ENCODE results near the gene GREM2.
A peak's percentile ranks its signal among the peaks of the same experiment; 100 is the strongest.

The GREM2 gene

GRCh38 chr1:240611619-240612480 lies at the start of gene GREM2:
Gene GREM2 (minus strand): TSS chr1:240612155. CDS start chr1:240493475, 118,680 bp downstream.
- DNase-seq (ENCODE audit: low read depth) = peak; percentile 65
- no peak for TF ChIP-seq CTCF (IDR thresholded peaks at IDR 0.05; ENCODE audit: insufficient read depth, low read depth, low read length, missing control alignments)
- peak within 1 kb of the TSS; percentile 56 for H3K4me3 ChIP-seq (ENCODE audit: low read depth, low read length)

GRCh38 chr1:240658312-240658960 lies 46.5 kb upstream of the GREM2 start:
- TF ChIP-seq CTCF (IDR thresholded peaks at IDR 0.05; ENCODE audit: insufficient read depth, low read depth, low read length, missing control alignments) = no peak
- no peak overlapping the region for H3K4me3 ChIP-seq (ENCODE audit: low read depth, low read length)
- no peak for DNase-seq (ENCODE audit: low read depth)

- H3K4me3 ChIP-seq (ENCODE audit: low read depth, low read length) = no peak overlapping the region
- TF ChIP-seq CTCF (IDR thresholded peaks at IDR 0.05; ENCODE audit: insufficient read depth, low read depth, low read length, missing control alignments) = no peak
- no peak for DNase-seq (ENCODE audit: low read depth)
Observed at GRCh38 chr1:240656531-240656930, 44.6 kb upstream of the GREM2 start.

- no peak overlapping the region for H3K4me3 ChIP-seq (ENCODE audit: low read depth, low read length)
- no peak for TF ChIP-seq CTCF (IDR thresholded peaks at IDR 0.05; ENCODE audit: insufficient read depth, low read depth, low read length, missing control alignments)
- DNase-seq (ENCODE audit: low read depth) = no peak
Observed at GRCh38 chr1:240652961-240653409, 41.0 kb upstream of the GREM2 start.

- TF ChIP-seq CTCF (IDR thresholded peaks at IDR 0.05; ENCODE audit: insufficient read depth, low read depth, low read length, missing control alignments) = no peak
- H3K4me3 ChIP-seq (ENCODE audit: low read depth, low read length) = no peak overlapping the region
- no peak for DNase-seq (ENCODE audit: low read depth)
Observed at GRCh38 chr1:240652549-240652948, 40.6 kb upstream of the GREM2 start.

- H3K4me3 ChIP-seq (ENCODE audit: low read depth, low read length) = no peak overlapping the region
- no peak for DNase-seq (ENCODE audit: low read depth)
- TF ChIP-seq CTCF (IDR thresholded peaks at IDR 0.05; ENCODE audit: insufficient read depth, low read depth, low read length, missing control alignments) = no peak
Observed at GRCh38 chr1:240650877-240651276, 38.9 kb upstream of the GREM2 start.

Measured in GM12865 (cell line).